Measurements from ENCODE around the gene AGTRAP. TPM values are rescaled to one million over a fixed set of nuclear protein-coding genes. Genes with fewer than 3 reads are reported as not detected.
A peak's percentile ranks its signal among the peaks of the same experiment; 100 is the strongest.

The AGTRAP gene
- total RNA-seq, 1 experiment from 2014 or later: 30.4 TPM

GRCh38 chr1:11783556-11783955 lies 47.6 kb downstream of the AGTRAP start:
- no peak overlapping the region for H3K27ac Mint-ChIP-seq (ENCODE audit: unreplicated experiment)
- CTCF ChIA-PET: no interaction called here
- DNase-seq: no peak
- no peak for TF ChIP-seq CTCF (IDR thresholded peaks at IDR 0.05; ENCODE audit: unreplicated experiment)
- peaks cover 13% of the 10 kb centered on the region for H3K27me3 Mint-ChIP-seq (ENCODE audit: unreplicated experiment)
- no TSS peak for BruUV-seq (replicated peaks)
- peaks cover 12% of the 10 kb centered on the region for H3K36me3 Mint-ChIP-seq (ENCODE audit: insufficient read depth, unreplicated experiment)
- no peak overlapping the region for H3K4me3 Mint-ChIP-seq (ENCODE audit: low read depth, unreplicated experiment)
- no peaks in the 10 kb centered on the region for H3K9me3 Mint-ChIP-seq (ENCODE audit: low read depth, unreplicated experiment)
- no peaks in the 10 kb centered on the region for H3K4me1 Mint-ChIP-seq (ENCODE audit: low read depth, unreplicated experiment)
- intact Hi-C loops (cut with micrococcal nuclease; ENCODE audit: unreplicated experiment): no loop called here

- DNase-seq: no peak
- H3K36me3 Mint-ChIP-seq (ENCODE audit: insufficient read depth, unreplicated experiment): peaks cover 12% of the 10 kb centered on the region
- CTCF ChIA-PET: no interaction called here
- H3K4me3 Mint-ChIP-seq (ENCODE audit: low read depth, unreplicated experiment): no peak overlapping the region
- H3K27ac Mint-ChIP-seq (ENCODE audit: unreplicated experiment): no peak overlapping the region
- peaks cover 8% of the 10 kb centered on the region for H3K27me3 Mint-ChIP-seq (ENCODE audit: unreplicated experiment)
- BruUV-seq (replicated peaks): no TSS peak
- no peaks in the 10 kb centered on the region for H3K4me1 Mint-ChIP-seq (ENCODE audit: low read depth, unreplicated experiment)
- no peaks in the 10 kb centered on the region for H3K9me3 Mint-ChIP-seq (ENCODE audit: low read depth, unreplicated experiment)
- intact Hi-C loops (cut with micrococcal nuclease; ENCODE audit: unreplicated experiment): no loop called here
- no peak for TF ChIP-seq CTCF (IDR thresholded peaks at IDR 0.05; ENCODE audit: unreplicated experiment)
Measured at GRCh38 chr1:11784256-11784992, 48.5 kb downstream of the AGTRAP start.

- TF ChIP-seq CTCF (IDR thresholded peaks at IDR 0.05; ENCODE audit: unreplicated experiment): peak; percentile 54
- Mint-ChIP-seq H3K4me3 (ENCODE audit: low read depth, unreplicated experiment) (no peak overlapping the region), H3K9me3 (ENCODE audit: low read depth, unreplicated experiment) (no peaks in the 10 kb centered on the region), H3K27ac (ENCODE audit: unreplicated experiment) (no peak overlapping the region), H3K36me3 (ENCODE audit: insufficient read depth, unreplicated experiment) (peaks cover 12% of the 10 kb centered on the region), H3K27me3 (ENCODE audit: unreplicated experiment) (peaks cover under 1% of the 10 kb centered on the region), H3K4me1 (ENCODE audit: low read depth, unreplicated experiment) (no peaks in the 10 kb centered on the region)
- no TSS peak for BruUV-seq (replicated peaks)
- peak; percentile 67 for DNase-seq
- CTCF ChIA-PET: no interaction called here
- intact Hi-C loops (cut with micrococcal nuclease; ENCODE audit: unreplicated experiment): no loop called here
Measured at GRCh38 chr1:11784993-11785769, 49.2 kb downstream of the AGTRAP start.

- TSS peak; percentile 27 for BruUV-seq (replicated peaks)
- CTCF ChIA-PET: no interaction called here
- Mint-ChIP-seq H3K36me3 (ENCODE audit: insufficient read depth, unreplicated experiment) (peaks cover 12% of the 10 kb centered on the region), H3K27ac (ENCODE audit: unreplicated experiment) (no peak overlapping the region), H3K27me3 (ENCODE audit: unreplicated experiment) (no peaks in the 10 kb centered on the region), H3K9me3 (ENCODE audit: low read depth, unreplicated experiment) (no peaks in the 10 kb centered on the region), H3K4me3 (ENCODE audit: low read depth, unreplicated experiment) (no peak overlapping the region), H3K4me1 (ENCODE audit: low read depth, unreplicated experiment) (peaks cover 9% of the 10 kb centered on the region)
- TF ChIP-seq CTCF (IDR thresholded peaks at IDR 0.05; ENCODE audit: unreplicated experiment): no peak
- DNase-seq: no peak
- intact Hi-C loops (cut with micrococcal nuclease; ENCODE audit: unreplicated experiment): no loop called here
Measured at GRCh38 chr1:11786168-11786567, 50.2 kb downstream of the AGTRAP start.
